Testis (tissue), 3 donors: ENCODE data around the gene TMEM269. TPM values are rescaled to one million over a fixed set of nuclear protein-coding genes. Genes with fewer than 3 reads are reported as not detected.

Source experiments
- DNase-seq: peaks from one replicate; pipeline ENCODE4 v3.0.0-alpha.2; 2019
- H3K27ac ChIP-seq, 2 donors: fragments of 200-600 bp; sonication (generic); one replicate each; pipeline ENCODE4 v1.5.1; 2019
- H3K27me3 ChIP-seq: fragments of 200-600 bp; sonication (generic); one replicate; pipeline ENCODE4 v1.5.1; 2019
- H3K36me3 ChIP-seq: fragments of 200-600 bp; sonication (generic); one replicate; pipeline ENCODE4 v1.5.1; 2017; ENCODE audit warnings: low read depth; ENCODE audit errors: missing control alignments
- H3K4me1 ChIP-seq: fragments of 200-600 bp; sonication (generic); one replicate; pipeline ENCODE4 v1.5.1; 2019
- H3K4me3 ChIP-seq, 2 donors: fragments of 200-600 bp; sonication (generic); one replicate each; pipeline ENCODE4 v1.5.1; 2017 to 2019
- H3K9me3 ChIP-seq: fragments of 200-600 bp; sonication (generic); one replicate; pipeline ENCODE4 v1.5.1; 2017
- POLR2A ChIP-seq: fragments of 450-650 bp; IDR thresholded peaks from one replicate; pipeline ENCODE4 v1.6.1; 2017; ENCODE audit warnings: antibody characterized with exemption, mild to moderate bottlenecking, moderate library complexity
- WGBS, 2 donors: methylation state at CpG; one replicate each; pipeline ENCODE4 v1.1.5; 2018; 5-methylcytosine and 5-hydroxymethylcytosine counted together
- intact Hi-C: fragments of 100-400 bp; cut with DNase I; formaldehyde crosslinking; loops from one replicate; pipeline ENCODE4 v1.15.1; 2023; ENCODE audit warnings: low total_unique reads
- polyA plus RNA-seq: library from polyadenylated mRNA; stranded (reverse); fragments of 350-450 nt; fragmentation: Illumina TruSeq; extraction: RNeasy Lipid Tissue Mini Kit (QIAGEN cat#74804); gene quantifications from one replicate; pipeline ENCODE4 v1.2.3, GENCODE V29; 2014; ENCODE audit warnings: low read depth, low replicate concordance; ENCODE audit not compliant: insufficient read depth
- total RNA-seq, 2 donors: library from RNA; depleted of rRNA; stranded (reverse); fragments of >200 nt; gene quantifications; one replicate each; pipeline ENCODE4 v1.2.3, GENCODE V29; 2016
- TF ChIP-seq, protein P1 (sequence below), 3 experiments: fragments of 450-650 bp in 2 of 3; fragments of 200-600 bp in 1 of 3; sonication (generic) in 1 of 3; IDR thresholded peaks; one replicate each; pipeline ENCODE4 v1.5.1; 2016 to 2019; ENCODE audit warnings: antibody characterized with exemption in 3 of 3, mild to moderate bottlenecking in 2 of 3, moderate library complexity in 1 of 3

Gene TMEM269
- total and polyA plus RNA-seq, 3 donors from 2014 or later: 0.68 to 3.5 (median 1.6) TPM

DNA sequence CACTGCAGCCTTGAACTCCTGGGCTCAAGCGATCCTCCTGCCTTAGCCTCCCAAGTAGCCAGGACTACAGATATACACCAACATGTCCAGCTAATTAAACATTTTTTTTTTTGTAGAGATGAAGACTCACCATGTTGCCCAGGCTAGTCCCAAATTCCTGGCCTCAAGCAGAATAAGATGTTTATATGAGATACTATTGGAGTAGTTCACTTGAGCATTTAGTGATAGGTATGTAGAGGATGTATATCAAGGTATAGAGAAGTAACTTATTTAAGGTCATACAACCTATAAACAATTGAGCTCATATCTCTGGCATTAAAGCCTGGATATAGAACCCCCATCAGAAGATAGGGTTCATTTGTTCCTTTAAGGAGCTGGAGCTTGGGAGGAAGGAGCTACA, 4.6 kb upstream of the TMEM269 start:
- no peak for TF ChIP-seq POLR2A
- TF ChIP-seq, protein P1, sequence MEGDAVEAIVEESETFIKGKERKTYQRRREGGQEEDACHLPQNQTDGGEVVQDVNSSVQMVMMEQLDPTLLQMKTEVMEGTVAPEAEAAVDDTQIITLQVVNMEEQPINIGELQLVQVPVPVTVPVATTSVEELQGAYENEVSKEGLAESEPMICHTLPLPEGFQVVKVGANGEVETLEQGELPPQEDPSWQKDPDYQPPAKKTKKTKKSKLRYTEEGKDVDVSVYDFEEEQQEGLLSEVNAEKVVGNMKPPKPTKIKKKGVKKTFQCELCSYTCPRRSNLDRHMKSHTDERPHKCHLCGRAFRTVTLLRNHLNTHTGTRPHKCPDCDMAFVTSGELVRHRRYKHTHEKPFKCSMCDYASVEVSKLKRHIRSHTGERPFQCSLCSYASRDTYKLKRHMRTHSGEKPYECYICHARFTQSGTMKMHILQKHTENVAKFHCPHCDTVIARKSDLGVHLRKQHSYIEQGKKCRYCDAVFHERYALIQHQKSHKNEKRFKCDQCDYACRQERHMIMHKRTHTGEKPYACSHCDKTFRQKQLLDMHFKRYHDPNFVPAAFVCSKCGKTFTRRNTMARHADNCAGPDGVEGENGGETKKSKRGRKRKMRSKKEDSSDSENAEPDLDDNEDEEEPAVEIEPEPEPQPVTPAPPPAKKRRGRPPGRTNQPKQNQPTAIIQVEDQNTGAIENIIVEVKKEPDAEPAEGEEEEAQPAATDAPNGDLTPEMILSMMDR (IDR thresholded peaks at IDR 0.05): no peak
- 85 to 91% methylated on average over 1 of the region's 1 CpG for WGBS, 2 donors
- DNase-seq: no peak
- no peaks in the 10 kb centered on the region for H3K9me3 ChIP-seq
- no peaks in the 10 kb centered on the region for H3K36me3 ChIP-seq
- H3K27me3 ChIP-seq: no peaks in the 10 kb centered on the region
- H3K4me1 ChIP-seq: peaks cover 4% of the 10 kb centered on the region
- H3K4me3 ChIP-seq: no peak overlapping the region
- intact Hi-C loops: no loop called here
- H3K27ac ChIP-seq: no peak overlapping the region

DNA sequence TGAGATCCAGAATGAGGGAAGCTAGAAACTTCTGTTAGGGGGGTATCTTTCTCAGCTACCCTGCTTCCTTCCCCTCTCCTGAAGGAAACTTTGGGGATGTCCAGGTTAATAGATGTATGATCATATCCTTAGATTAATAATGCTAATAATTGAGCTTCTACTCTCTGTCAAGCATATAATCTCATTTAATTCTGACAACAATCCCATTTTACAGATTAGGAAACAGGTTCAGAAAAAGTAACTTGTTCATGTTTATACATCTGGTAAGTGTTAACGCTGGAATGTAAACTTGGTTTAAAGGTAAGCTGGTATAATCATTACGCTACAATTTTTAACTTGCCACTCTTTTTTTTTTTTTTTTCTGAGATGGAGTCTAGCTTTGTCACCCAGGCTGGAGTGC, 1.7 kb upstream of the TMEM269 start:
- Histone ChIP-seq H3K36me3 (no peaks in the 10 kb centered on the region), H3K27me3 (no peaks in the 10 kb centered on the region), H3K27ac (no peak overlapping the region), H3K4me3 (no peak overlapping the region), H3K9me3 (no peaks in the 10 kb centered on the region), H3K4me1 (peaks cover 8% of the 10 kb centered on the region)
- WGBS, 2 donors: 92 to 95% methylated on average over 2 of the region's 2 CpGs
- no peak for DNase-seq
- intact Hi-C loops: no loop called here
- TF ChIP-seq, protein P1 (IDR thresholded peaks at IDR 0.05): no peak
- no peak for TF ChIP-seq POLR2A

DNA sequence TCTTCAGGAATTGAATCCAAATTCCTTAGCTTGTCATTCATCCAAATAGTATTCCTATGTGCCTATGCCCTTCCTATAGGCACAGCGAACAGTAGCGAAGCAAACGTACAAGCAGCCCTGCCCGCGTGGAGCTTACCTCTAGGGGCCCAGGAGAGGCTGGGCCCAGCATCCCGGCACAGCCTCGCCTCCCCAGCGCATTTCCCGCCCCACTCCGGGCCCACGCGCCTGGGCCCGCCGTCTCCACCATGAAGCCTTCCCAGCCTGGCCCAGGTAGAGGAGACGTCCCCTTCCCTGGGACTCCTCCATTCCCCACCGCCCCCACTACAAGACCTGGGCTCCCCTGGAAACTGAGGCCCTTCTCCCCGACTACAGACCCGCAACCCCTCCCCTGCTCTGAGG, 245 bp upstream of the TMEM269 start:
- intact Hi-C loops: no loop called here

DNA sequence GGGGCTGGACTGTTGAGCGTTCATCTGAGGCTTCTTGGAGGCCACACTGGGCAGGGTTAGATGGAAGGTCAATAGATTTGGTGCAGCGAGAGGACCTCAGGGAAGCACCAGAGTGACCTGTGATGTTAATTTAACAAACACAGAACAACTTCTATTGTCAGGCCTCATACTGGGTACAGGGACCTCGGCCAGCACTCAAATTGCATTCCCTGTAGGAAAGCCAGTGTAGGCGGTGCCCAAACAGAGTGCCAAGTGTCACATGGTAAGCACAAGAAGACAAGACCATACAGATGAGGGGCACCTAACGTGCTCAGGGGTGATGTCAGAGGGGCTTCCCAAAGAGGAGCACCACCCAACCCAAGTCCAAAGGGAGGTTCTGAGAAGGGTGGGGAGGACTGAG, 1.3 kb downstream of the TMEM269 start:
- intact Hi-C loops: no loop called here
- DNase-seq: no peak
- WGBS, 2 donors: 82 to 92% methylated on average over 5 of the region's 5 CpGs

More for the DNA sequence above, 245 bp upstream of the TMEM269 start:
- no peak for DNase-seq
- Histone ChIP-seq H3K27ac (no peak overlapping the region), H3K9me3 (no peaks in the 10 kb centered on the region), H3K36me3 (no peaks in the 10 kb centered on the region), H3K4me1 (peaks cover 8% of the 10 kb centered on the region), H3K27me3 (no peaks in the 10 kb centered on the region), H3K4me3 (peak overlapping the region; percentile 44 to 54)
- TF ChIP-seq, protein P1 (IDR thresholded peaks at IDR 0.05): no peak
- no peak for TF ChIP-seq POLR2A
- WGBS, 2 donors: 58 to 74% methylated on average over 18 of the region's 18 CpGs

DNA sequence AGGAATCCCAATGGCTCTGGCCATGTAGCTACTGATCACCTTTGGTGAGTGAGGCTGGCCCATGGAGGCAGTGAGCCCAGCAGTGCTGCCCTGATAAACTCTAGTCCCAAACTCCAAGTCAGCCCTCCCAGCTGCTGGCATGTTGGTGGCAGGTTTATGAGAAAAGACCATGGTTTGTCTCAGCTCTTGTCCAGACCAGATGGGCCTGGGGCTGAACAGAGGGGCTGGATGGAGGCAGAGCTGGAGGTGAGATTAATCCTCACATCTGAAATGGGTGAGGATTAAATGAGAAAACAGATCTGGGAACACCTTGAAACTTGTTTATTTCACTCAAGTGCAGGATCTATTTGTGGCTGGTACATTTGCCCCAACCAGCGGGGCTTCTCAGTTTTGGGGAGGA, 3.2 kb downstream of the TMEM269 start:
- intact Hi-C loops: no loop called here
- H3K9me3 ChIP-seq: no peaks in the 10 kb centered on the region
- DNase-seq: no peak

More for the DNA sequence above, 1.3 kb downstream of the TMEM269 start:
- TF ChIP-seq POLR2A: no peak
- TF ChIP-seq, protein P1 (IDR thresholded peaks at IDR 0.05): no peak
- Histone ChIP-seq H3K36me3 (no peaks in the 10 kb centered on the region), H3K4me3 (no peak overlapping the region), H3K27ac (no peak overlapping the region), H3K27me3 (no peaks in the 10 kb centered on the region), H3K4me1 (peaks cover 8% of the 10 kb centered on the region), H3K9me3 (no peaks in the 10 kb centered on the region)

More for the DNA sequence above, 3.2 kb downstream of the TMEM269 start:
- TF ChIP-seq, protein P1 (IDR thresholded peaks at IDR 0.05): no peak
- TF ChIP-seq POLR2A: no peak
- Histone ChIP-seq H3K27ac (no peak overlapping the region), H3K36me3 (no peaks in the 10 kb centered on the region), H3K27me3 (no peaks in the 10 kb centered on the region), H3K4me3 (no peak overlapping the region), H3K4me1 (peaks cover 8% of the 10 kb centered on the region)
- WGBS, 2 donors: 92 to 95% methylated on average over 1 of the region's 1 CpG
